Activated T-helper 1 cell treated with anti-CD3 and anti-CD28 coated beads, Interleukin-12 subunit alpha, Interleukin-12 subunit beta, Interleukin-2, Interleukin-4 antibody, amounts not matched to agents 30 ng/mL and 10 ng/mL and 1 ng/mL, durations not matched to agents 14 hours and 24 hours and 36 hours (primary cell): ENCODE data around the gene TUBGCP3. TPM values are rescaled to one million over a fixed set of nuclear protein-coding genes. Genes with fewer than 3 reads are reported as not detected.

Experiments
- DNase-seq: peaks from one replicate; pipeline ENCODE4 v3.0.0; 2021; ENCODE audit warnings: low spot score
- H3K27ac Mint-ChIP-seq: one replicate; pipeline ENCODE4 v1.8.0; 2021; ENCODE audit warnings: mild to moderate bottlenecking, mixed read lengths
- H3K27me3 Mint-ChIP-seq: one replicate; pipeline ENCODE4 v1.8.0; 2022; ENCODE audit warnings: mild to moderate bottlenecking, moderate library complexity, mixed read lengths; ENCODE audit not compliant: insufficient read depth
- H3K36me3 Mint-ChIP-seq: one replicate; pipeline ENCODE4 v1.8.0; 2021; ENCODE audit warnings: low read depth, mixed read lengths
- H3K4me1 Mint-ChIP-seq: one replicate; pipeline ENCODE4 v1.8.0; 2021; ENCODE audit warnings: low read depth, mixed read lengths
- H3K4me3 Mint-ChIP-seq: one replicate; pipeline ENCODE4 v1.8.0; 2021; ENCODE audit warnings: mild to moderate bottlenecking, moderate library complexity, mixed read lengths
- H3K9me3 Mint-ChIP-seq: one replicate; pipeline ENCODE4 v1.8.0; 2021; ENCODE audit warnings: mixed read lengths
- intact Hi-C: fragments of 100-400 bp; cut with micrococcal nuclease; formaldehyde crosslinking; loops from one replicate; pipeline ENCODE4 v1.15.1; 2024
- total RNA-seq: library from RNA; stranded (reverse); gene quantifications from 2 replicates; pipeline ENCODE4 v1.2.3, GENCODE V29; 2022

Gene TUBGCP3
- total RNA-seq, 1 donor from 2014 or later: 67.4 TPM

DNA sequence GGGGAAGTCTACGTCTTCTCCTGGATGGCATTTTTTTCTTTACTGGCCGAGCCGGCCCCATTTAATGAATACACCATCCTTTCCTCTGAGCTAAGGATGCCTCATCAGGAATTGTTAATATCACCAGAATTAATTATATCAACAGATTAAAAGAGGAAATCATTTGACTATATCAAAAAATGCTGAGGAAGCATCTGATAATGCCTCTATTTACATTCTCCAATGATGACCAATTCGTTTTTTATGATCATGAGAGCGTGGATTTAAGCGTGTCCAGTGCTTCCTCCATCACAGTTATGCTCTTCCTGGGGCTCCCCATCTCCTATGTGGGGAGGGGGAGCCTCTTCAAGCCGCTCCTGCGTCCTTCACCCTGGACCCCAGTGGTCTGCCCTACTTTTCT, 58.7 kb downstream of the TUBGCP3 start:
- H3K9me3 Mint-ChIP-seq: no peaks in the 10 kb centered on the region
- no peak overlapping the region for H3K27ac Mint-ChIP-seq
- H3K4me3 Mint-ChIP-seq: no peak overlapping the region
- intact Hi-C loops: no loop called here
- H3K4me1 Mint-ChIP-seq: no peaks in the 10 kb centered on the region
- no peaks in the 10 kb centered on the region for H3K36me3 Mint-ChIP-seq
- H3K27me3 Mint-ChIP-seq: no peaks in the 10 kb centered on the region
- DNase-seq: no peak

DNA sequence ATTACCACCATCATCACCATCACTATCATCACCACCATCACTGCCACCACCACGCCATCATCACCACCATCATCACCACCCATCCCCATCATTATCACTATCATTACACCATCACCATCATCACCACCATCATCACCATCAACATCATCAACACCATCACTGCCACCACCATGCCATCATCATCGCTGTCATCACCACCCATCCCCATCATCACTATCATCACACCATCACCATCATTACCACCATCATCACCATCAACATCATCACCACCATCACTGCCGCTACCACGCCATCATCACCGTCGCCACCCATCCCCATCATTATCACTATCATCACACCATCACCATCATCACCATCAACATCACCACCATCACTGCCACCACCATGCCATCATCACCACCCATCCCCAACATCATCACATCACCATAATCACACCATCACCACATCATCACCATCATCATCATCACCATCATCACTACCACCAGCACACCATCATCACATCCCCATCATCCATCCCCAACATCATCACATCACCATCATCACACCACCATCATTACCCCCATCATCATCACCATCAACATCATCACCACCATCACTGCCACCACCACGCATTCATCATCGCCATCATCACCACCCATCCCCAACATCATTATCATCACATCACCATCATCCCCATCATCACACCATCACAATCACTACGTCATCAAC, 61.7 kb downstream of the TUBGCP3 start:
- Mint-ChIP-seq H3K9me3 (no peaks in the 10 kb centered on the region), H3K27ac (no peak overlapping the region), H3K4me1 (no peaks in the 10 kb centered on the region), H3K4me3 (no peak overlapping the region), H3K27me3 (no peaks in the 10 kb centered on the region), H3K36me3 (no peaks in the 10 kb centered on the region)
- intact Hi-C loops: no loop called here
- DNase-seq: no peak

DNA sequence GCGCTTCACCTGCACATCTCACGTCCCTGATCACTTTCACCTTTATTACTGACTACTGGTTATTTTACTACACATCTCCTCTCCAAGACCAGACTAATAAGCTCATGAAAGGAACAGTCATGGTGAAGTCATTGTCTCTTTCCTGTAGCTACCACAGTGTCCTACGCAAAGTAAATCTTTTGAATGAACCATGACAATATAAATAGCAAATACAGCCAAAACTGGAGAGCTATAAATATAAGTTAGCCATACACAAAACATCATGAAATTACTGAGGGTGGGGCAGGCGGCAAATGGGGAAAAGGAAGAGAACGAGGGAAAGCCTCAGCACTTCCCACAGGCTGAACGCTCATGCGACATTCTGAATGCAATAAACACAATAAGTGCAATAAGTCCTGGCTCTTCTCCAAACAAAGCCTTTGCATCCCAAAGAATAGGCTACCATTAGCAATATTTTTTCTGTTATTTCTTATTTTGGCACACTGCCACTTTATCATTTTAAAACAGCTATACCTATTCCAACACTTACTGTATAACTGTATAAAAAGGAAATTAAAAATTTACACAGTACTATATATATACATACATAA, 62.5 kb downstream of the TUBGCP3 start:
- Mint-ChIP-seq H3K4me3 (no peak overlapping the region), H3K4me1 (no peaks in the 10 kb centered on the region), H3K27me3 (no peaks in the 10 kb centered on the region), H3K27ac (no peak overlapping the region), H3K36me3 (peaks cover 3% of the 10 kb centered on the region), H3K9me3 (no peaks in the 10 kb centered on the region)
- intact Hi-C loops: no loop called here
- no peak for DNase-seq

DNA sequence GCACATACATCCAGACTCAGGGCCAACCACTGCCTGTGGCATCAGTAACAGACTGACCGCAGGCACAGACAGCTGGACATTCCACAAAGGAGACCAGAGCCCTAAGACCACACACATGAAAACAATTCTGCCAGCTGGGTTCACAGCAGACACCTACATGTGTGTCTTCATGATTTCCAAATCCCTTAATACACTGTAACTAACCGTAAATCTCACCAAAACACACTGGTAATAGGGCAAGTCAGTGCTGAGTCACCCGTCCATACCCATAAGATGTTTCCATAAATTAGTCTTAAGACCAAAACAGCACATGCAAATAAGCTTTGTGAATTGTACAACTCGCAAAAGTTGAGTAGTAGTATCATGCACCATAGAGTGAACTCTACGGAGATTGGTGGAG, 65.4 kb downstream of the TUBGCP3 start:
- peaks cover 7% of the 10 kb centered on the region for H3K36me3 Mint-ChIP-seq
- H3K9me3 Mint-ChIP-seq: no peaks in the 10 kb centered on the region
- H3K4me3 Mint-ChIP-seq: no peak overlapping the region
- no peaks in the 10 kb centered on the region for H3K27me3 Mint-ChIP-seq
- no peak overlapping the region for H3K27ac Mint-ChIP-seq
- intact Hi-C loops: no loop called here
- no peak for DNase-seq
- H3K4me1 Mint-ChIP-seq: no peaks in the 10 kb centered on the region

DNA sequence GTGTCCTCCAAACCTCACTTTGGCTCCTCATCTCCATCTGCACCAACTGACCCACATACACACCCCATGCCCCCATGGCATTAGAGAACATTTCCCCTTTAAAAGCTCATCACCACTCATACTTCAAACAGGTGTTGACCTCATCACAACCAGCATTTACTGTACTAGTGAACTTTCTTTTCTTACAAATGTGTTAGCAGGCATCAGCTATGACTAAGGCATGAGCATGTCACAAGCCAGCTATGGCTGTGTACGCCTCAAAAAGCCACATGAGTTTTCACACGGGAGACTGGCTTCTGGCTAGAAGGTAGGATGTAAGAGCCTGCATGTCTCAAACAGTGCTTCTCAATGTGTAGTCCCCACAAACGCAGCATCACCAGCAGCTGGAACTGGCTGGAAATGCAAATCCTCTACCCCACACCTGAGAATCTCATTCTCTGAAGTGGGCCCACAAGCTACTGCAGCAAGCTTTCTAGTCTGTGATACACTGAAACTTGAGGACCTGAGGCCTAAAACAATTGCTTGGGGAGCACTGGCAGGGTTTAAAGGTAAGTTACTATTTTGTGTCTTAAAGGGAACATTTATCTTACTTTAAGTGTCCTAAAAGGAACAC, 66.8 kb downstream of the TUBGCP3 start:
- no peak for DNase-seq
- intact Hi-C loops: no loop called here
- H3K27me3 Mint-ChIP-seq: no peaks in the 10 kb centered on the region
- no peaks in the 10 kb centered on the region for H3K4me1 Mint-ChIP-seq
- H3K36me3 Mint-ChIP-seq: peaks cover 10% of the 10 kb centered on the region
- H3K27ac Mint-ChIP-seq: peak overlapping the region; percentile 14
- no peaks in the 10 kb centered on the region for H3K9me3 Mint-ChIP-seq
- no peak overlapping the region for H3K4me3 Mint-ChIP-seq

DNA sequence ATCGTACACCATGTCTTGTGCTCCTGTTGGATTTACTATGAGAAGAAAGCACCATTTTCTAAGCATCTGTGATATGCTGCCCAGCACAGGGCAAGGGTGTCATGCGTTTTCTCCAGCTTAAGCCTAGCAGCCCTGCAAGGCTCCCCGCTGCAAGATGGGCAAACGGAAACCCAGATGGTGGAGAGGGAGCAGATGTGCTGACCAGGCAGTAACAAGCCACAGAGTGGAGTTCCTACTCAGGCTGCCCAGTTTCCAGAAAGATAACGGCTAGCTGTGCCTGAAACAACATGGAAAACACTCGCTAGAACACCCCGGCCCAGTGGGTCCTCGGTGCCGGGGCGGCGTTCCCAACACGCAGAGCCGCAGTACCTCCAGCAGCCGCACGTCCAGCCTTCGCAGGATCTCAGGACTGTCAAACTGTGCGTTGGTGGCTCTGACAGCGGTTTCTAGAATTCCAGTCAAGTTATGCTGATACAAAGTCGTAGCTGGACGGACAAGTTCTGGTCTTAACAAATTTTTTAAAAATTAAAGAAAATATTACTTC, 68.4 kb downstream of the TUBGCP3 start:
- Mint-ChIP-seq H3K9me3 (no peaks in the 10 kb centered on the region), H3K36me3 (peaks cover 13% of the 10 kb centered on the region), H3K27ac (no peak overlapping the region), H3K27me3 (no peaks in the 10 kb centered on the region), H3K4me3 (no peak overlapping the region), H3K4me1 (no peaks in the 10 kb centered on the region)
- intact Hi-C loops: no loop called here
- DNase-seq: no peak

DNA sequence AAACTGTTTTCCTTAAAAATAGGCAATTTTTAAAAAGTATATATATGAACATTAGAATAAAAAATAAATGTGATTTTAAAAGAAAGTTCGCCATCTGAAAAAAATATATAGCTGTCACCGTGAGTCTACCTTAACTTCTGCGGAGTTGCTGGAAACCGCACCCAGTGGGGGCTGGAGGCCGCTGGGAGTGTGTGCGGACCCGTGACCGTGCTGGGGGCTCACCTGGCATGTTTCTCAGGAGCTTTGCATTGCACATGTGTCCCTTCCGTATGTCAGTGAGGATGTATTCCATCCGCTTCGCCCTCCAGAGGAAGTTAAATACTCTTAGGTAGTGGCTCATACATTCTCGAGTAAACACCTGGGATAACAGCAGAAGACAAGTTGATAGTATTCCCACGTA, 71.7 kb downstream of the TUBGCP3 start:
- no peaks in the 10 kb centered on the region for H3K4me1 Mint-ChIP-seq
- no peak overlapping the region for H3K27ac Mint-ChIP-seq
- H3K27me3 Mint-ChIP-seq: no peaks in the 10 kb centered on the region
- H3K4me3 Mint-ChIP-seq: no peak overlapping the region
- no peak for DNase-seq
- H3K36me3 Mint-ChIP-seq: peaks cover 16% of the 10 kb centered on the region
- intact Hi-C loops: no loop called here
- H3K9me3 Mint-ChIP-seq: no peaks in the 10 kb centered on the region

DNA sequence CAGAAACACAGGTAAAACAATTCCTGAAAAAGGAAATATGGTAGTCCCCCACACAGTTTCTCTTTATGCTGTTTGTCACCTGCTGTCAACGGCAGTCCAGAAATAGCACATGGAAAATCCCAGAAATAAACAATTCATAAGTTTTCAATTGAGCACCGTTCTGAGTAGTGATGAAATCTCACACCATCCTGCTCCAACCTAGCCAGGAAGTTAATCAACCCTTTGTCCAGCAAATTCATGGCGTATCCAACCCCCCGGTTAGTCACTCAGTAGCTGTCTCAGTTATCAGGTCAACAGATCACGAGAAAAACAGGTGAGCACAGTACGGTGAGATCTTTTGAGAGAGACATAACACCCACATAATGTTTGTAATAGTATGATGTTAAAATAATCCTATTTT, 74.2 kb downstream of the TUBGCP3 start:
- DNase-seq: no peak
- intact Hi-C loops: no loop called here
- Mint-ChIP-seq H3K4me3 (no peak overlapping the region), H3K27me3 (no peaks in the 10 kb centered on the region), H3K4me1 (peaks cover 6% of the 10 kb centered on the region), H3K9me3 (no peaks in the 10 kb centered on the region), H3K36me3 (peaks cover 11% of the 10 kb centered on the region), H3K27ac (no peak overlapping the region)

DNA sequence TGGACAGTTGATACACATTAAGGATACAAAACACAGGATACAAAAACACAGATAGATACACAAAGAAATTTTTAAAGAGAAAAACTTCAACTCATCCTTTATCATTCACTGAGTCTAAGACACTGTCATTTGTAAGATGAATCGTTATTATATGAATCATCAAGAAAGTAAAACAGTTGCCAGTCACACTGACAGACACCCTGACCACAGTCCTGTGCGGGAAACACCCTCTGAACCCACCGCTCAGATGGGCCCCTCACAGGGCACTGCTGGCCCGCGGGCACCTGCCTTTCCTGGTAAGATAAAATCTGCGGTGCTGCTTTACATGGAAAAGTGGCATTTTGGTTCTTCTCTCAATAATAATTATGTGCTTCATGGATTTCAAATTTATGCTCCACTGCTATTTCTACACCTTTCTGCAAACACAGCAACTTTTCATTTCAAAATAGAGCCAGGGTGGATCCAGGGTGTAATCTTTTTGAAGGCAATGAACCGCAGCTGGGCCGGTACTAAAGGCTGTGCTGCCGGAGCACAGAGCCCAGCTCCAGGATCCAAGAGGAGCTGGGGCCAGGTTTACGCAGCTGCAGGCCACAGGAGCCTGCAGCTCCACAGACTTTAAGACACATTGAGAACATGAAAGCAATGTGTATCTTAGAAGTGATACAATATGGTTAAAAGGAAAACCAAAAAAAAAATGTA, 76.8 kb downstream of the TUBGCP3 start:
- Mint-ChIP-seq H3K4me1 (peaks cover 6% of the 10 kb centered on the region), H3K27ac (no peak overlapping the region), H3K4me3 (no peak overlapping the region), H3K9me3 (no peaks in the 10 kb centered on the region), H3K36me3 (peaks cover 17% of the 10 kb centered on the region), H3K27me3 (no peaks in the 10 kb centered on the region)
- DNase-seq: no peak
- intact Hi-C loops: no loop called here

DNA sequence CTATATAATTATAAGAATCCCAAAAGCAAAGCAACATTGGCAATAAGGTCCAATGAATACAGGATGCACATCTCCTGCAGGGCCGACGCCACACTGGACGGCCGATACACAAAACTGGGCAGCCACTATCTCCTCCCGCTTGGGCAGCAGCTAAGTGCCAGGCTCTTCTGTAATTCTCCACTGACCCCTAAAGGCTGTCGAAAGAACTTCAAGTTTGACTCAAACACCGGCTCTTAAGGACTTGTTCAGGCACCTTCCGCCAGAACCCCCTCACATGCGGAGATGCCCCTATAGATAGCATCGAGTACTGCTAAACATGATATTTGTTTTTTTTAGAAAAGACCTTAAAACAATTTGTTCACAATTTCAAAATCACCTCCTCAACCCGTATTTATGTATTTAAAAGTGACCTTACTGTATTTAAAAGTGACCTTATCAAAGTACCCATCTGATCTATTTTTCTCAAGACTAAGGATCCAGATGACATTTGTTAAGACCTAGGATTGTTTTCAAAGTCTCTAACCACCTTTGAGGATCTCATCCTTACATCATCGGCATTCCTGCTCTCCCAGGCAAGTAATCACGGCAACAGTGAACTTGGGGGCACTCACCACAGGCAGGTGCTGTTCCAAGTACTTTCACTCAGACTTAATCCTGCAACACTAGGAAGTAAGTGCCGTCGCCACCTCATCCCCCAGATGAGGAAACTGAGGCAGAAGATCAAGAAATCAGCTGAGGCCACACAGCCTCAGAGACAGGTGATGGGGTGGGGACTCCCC, 77.8 kb downstream of the TUBGCP3 start:
- Mint-ChIP-seq H3K36me3 (peaks cover 16% of the 10 kb centered on the region), H3K4me3 (no peak overlapping the region), H3K27me3 (no peaks in the 10 kb centered on the region), H3K9me3 (no peaks in the 10 kb centered on the region), H3K4me1 (peaks cover 6% of the 10 kb centered on the region), H3K27ac (no peak overlapping the region)
- no peak for DNase-seq
- intact Hi-C loops: no loop called here

DNA sequence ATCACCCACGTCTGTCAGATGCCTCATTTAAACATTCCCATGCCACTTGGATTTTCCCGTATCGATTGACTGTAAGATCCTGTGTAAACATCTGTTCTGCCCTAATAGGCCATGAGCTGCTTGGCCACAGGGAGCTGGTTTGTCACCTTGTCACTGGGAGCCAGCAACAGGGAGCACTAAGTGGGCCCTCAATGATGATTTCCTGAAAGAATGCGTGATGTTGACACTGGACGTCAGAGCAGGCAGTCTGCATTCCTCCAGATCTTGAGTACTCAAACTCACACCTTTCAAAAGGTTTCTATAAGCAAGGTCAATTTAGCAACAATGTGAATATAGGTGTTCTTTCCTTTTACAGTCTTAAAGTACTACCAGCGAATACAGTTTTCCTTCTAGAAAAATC, 78.8 kb downstream of the TUBGCP3 start:
- DNase-seq: no peak
- Mint-ChIP-seq H3K27me3 (no peaks in the 10 kb centered on the region), H3K4me1 (peaks cover 6% of the 10 kb centered on the region), H3K9me3 (no peaks in the 10 kb centered on the region), H3K4me3 (no peak overlapping the region), H3K27ac (no peak overlapping the region), H3K36me3 (peaks cover 20% of the 10 kb centered on the region)
- intact Hi-C loops: no loop called here

DNA sequence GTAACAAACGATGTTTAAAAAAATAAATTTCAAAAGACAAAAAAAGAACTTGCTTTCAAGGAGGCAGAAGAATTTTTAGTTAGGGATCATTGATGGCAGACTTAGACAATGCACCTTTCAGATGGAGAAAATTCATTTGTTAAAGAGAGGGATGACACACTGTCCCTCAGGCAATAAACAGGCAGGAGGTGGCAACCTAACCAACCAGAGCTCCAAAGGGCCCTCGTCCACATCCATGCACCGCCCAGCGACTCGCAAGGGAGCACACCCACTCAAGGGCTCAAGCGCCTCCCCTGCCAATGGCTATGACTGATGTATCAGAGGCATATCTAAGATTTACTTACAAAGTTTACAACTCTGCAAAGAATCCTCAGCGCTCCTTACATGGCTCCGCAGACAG, 81.9 kb downstream of the TUBGCP3 start:
- Mint-ChIP-seq H3K36me3 (peaks cover 22% of the 10 kb centered on the region), H3K27me3 (no peaks in the 10 kb centered on the region), H3K4me1 (peaks cover 6% of the 10 kb centered on the region), H3K9me3 (no peaks in the 10 kb centered on the region), H3K4me3 (no peak overlapping the region), H3K27ac (no peak overlapping the region)
- intact Hi-C loops: no loop called here
- DNase-seq: no peak
